Inflammatory macrophage (primary cell): ENCODE measurements around the gene CNPY4.
A peak's percentile ranks its signal among the peaks of the same experiment; 100 is the strongest.

Experiments used
- DNase-seq, 2 donors: peaks; one replicate each; pipeline ENCODE4 v3.0.0-alpha.2; 2020 to 2022

CNPY4 gene

GRCh38 chr7:100091411-100092181 is 27.8 kb upstream of the CNPY4 start:
- no peak for DNase-seq

GRCh38 chr7:100093054-100093453 is 26.4 kb upstream of the CNPY4 start:
- DNase-seq, result no peak

GRCh38 chr7:100093498-100093897 is 25.9 kb upstream of the CNPY4 start:
- DNase-seq, result no peak

GRCh38 chr7:100093925-100094486 is 25.4 kb upstream of the CNPY4 start:
- no peak for DNase-seq

GRCh38 chr7:100095289-100095688 is 24.1 kb upstream of the CNPY4 start:
- DNase-seq, result no peak

GRCh38 chr7:100095704-100096103 is 23.7 kb upstream of the CNPY4 start:
- no peak for DNase-seq

- DNase-seq, result no peak
These were observed 20.5 kb upstream of the CNPY4 start for GRCh38 chr7:100098913-100099312.

- no peak for DNase-seq
These were observed 20.0 kb upstream of the CNPY4 start for GRCh38 chr7:100099452-100099851.

GRCh38 chr7:100100420-100101015 is 18.9 kb upstream of the CNPY4 start:
- DNase-seq, result peak; percentile 92 to 96

- DNase-seq, result peak; percentile 99
These were observed 18.2 kb upstream of the CNPY4 start, which contains the start of the genes AP4M1 and MCM7 for GRCh38 chr7:100101016-100101862. AP4M1 (plus strand) TSS chr7:100101643; CDS start chr7:100101715, 72 bp downstream. MCM7 (minus strand) TSS chr7:100101397; CDS start chr7:100101294, 103 bp downstream.

- no peak for DNase-seq
These were observed 16.2 kb upstream of the CNPY4 start for GRCh38 chr7:100102950-100103840.

GRCh38 chr7:100105534-100105933 is 13.9 kb upstream of the CNPY4 start:
- no peak for DNase-seq

GRCh38 chr7:100106633-100107032 is 12.8 kb upstream of the CNPY4 start:
- no peak for DNase-seq

- DNase-seq, result no peak
These were observed 12.2 kb upstream of the CNPY4 start for GRCh38 chr7:100107125-100107737.

GRCh38 chr7:100107890-100108289 is 11.5 kb upstream of the CNPY4 start:
- DNase-seq, result no peak

- DNase-seq, result no peak
These were observed 9.8 kb upstream of the CNPY4 start for GRCh38 chr7:100109521-100110163.

GRCh38 chr7:100111156-100111555 is 8.3 kb upstream of the CNPY4 start:
- no peak for DNase-seq

GRCh38 chr7:100111914-100112313 is 7.5 kb upstream of the CNPY4 start:
- no peak for DNase-seq

- DNase-seq, result no peak
These were observed 4.4 kb upstream of the CNPY4 start for GRCh38 chr7:100115026-100115425.

GRCh38 chr7:100118388-100119071 is 904 bp upstream of the CNPY4 start:
- DNase-seq, result no peak
